Erythroblast (primary cell): ENCODE measurements around the gene OR6V1.

Experiments
- GATA1 ChIP-seq: IDR thresholded peaks from 2 replicates; pipeline ENCODE4 v1.6.1; 2011; ENCODE audit warnings: low read depth, mild to moderate bottlenecking, control low read depth, low read length, moderate library complexity
- POLR2A ChIP-seq: IDR thresholded peaks from 2 replicates; pipeline ENCODE4 v1.6.1; 2011; ENCODE audit warnings: mild to moderate bottlenecking, low read length

- TF ChIP-seq POLR2A (no peak), GATA1 (no peak)
These were observed 17.9 kb downstream of the OR6V1 start for GRCh38 chr7:143069912-143070500.
